Adrenal gland (tissue), 5 donors: ENCODE measurements around the gene OAS3.

ENCODE experiments used
- CTCF ChIP-seq, 6 experiments: fragments of 450-650 bp in 4 of 6; fragments of 200-600 bp in 2 of 6; sonication (generic) in 1 of 6; IDR thresholded peaks; 1 replicate in 5 of 6; 2 replicates in 1 of 6; pipeline versions ENCODE4 v1.5.1 to v1.8.0; 2016 to 2021; ENCODE audit warnings: antibody characterized with exemption in 6 of 6, mild to moderate bottlenecking in 2 of 6, moderate library complexity in 1 of 6
- POLR2A ChIP-seq, 2 donors: fragments of 450-650 bp; IDR thresholded peaks; one replicate each; pipeline ENCODE4 v1.6.1; 2017; ENCODE audit warnings: antibody characterized with exemption in 2 of 2, mild to moderate bottlenecking in 2 of 2, moderate library complexity in 1 of 2
- donor health status: DM: no; HTN: no; CAD: no.

DNA sequence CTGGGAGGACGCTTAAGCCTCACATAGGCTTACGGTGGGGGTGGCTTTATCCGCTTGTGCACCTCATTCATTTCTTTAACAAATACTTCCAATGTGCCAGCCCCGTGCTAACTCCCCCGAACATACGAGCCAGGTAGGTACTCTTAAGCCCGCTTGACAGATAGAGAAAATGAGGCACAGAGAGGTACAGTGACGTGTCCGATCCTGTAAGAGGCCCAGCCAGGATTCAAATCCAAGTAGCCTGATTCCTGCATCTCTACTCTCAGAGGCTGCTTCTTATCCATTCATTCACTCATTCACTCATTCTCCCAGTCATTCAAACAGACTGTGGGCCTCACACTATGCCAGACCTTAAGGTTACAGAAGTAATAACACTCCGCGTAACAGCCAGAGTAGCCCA, 477 bp downstream of the OAS3 start:
- no peak for TF ChIP-seq CTCF (IDR thresholded peaks at IDR 0.05)
- TF ChIP-seq POLR2A (IDR thresholded peaks at IDR 0.05), result no peak
